HG02763 (cell line): ENCODE measurements around the gene TRAPPC4.
"Not testable (repeated sequence)": the region's sequence is repeated elsewhere in the genome, so short reads cannot be mapped to it uniquely, and the experiment has no call there.

Source experiments
- ATAC-seq: cut with Tn5 transposase; IDR thresholded peaks from one replicate; pipeline ENCODE4 v1.9.1; 2021; ENCODE audit warnings: mild to moderate bottlenecking, moderate library complexity; ENCODE audit not compliant: unreplicated experiment

The TRAPPC4 gene

GRCh38 chr11:119012629-119013170 is 5.9 kb upstream of the TRAPPC4 start:
- no peak for ATAC-seq

- ATAC-seq = no peak
Observed at GRCh38 chr11:119014209-119014924, 4.2 kb upstream of the TRAPPC4 start.

GRCh38 chr11:119015054-119015611 is 3.4 kb upstream of the TRAPPC4 start:
- no peak for ATAC-seq

- no peak for ATAC-seq
Observed at GRCh38 chr11:119016216-119017009, 2.2 kb upstream of the TRAPPC4 start.

- not testable (repeated sequence) for ATAC-seq
Observed at GRCh38 chr11:119017377-119017776, 1.2 kb upstream of the TRAPPC4 start.

GRCh38 chr11:119019996-119020395 is 1.4 kb downstream of the TRAPPC4 start:
- ATAC-seq = no peak

GRCh38 chr11:119021631-119022030 is 3.1 kb downstream of the TRAPPC4 start:
- no peak for ATAC-seq

- no peak for ATAC-seq
Observed at GRCh38 chr11:119023741-119024140, 5.2 kb downstream of the TRAPPC4 start.

GRCh38 chr11:119024430-119025098 is 6.0 kb downstream of the TRAPPC4 start:
- ATAC-seq = no peak

- no peak for ATAC-seq
Observed at GRCh38 chr11:119025099-119025473, 6.5 kb downstream of the TRAPPC4 start.

- ATAC-seq = no peak
Observed at GRCh38 chr11:119025541-119025940, 7.0 kb downstream of the TRAPPC4 start.

- no peak for ATAC-seq
Observed at GRCh38 chr11:119025978-119026766, 7.6 kb downstream of the TRAPPC4 start.

GRCh38 chr11:119026970-119027369 is 8.4 kb downstream of the TRAPPC4 start:
- ATAC-seq = no peak

GRCh38 chr11:119027561-119028345 is 9.2 kb downstream of the TRAPPC4 start:
- ATAC-seq = no peak

GRCh38 chr11:119028346-119029068 is 9.9 kb downstream of the TRAPPC4 start:
- no peak for ATAC-seq

GRCh38 chr11:119029069-119029339 is 10.4 kb downstream of the TRAPPC4 start:
- ATAC-seq = no peak

GRCh38 chr11:119029340-119030028 is 10.9 kb downstream of the TRAPPC4 start:
- ATAC-seq = peak; percentile 1

GRCh38 chr11:119030029-119030328 is 11.4 kb downstream of the TRAPPC4 start:
- peak; percentile 10 for ATAC-seq
